K562 (cell line): ENCODE measurements around the gene ASB15. TPM values are rescaled to one million over a fixed set of nuclear protein-coding genes. Genes with fewer than 3 reads are reported as not detected.

Experiments used
- CREB3L1 ChIP-seq: fragments of 450-650 bp; IDR thresholded peaks from 2 replicates; pipeline ENCODE4 v1.6.1; 2014; ENCODE audit warnings: low read depth, mild to moderate bottlenecking, moderate library complexity, borderline replicate concordance
- MAFG ChIP-seq: fragments of 450-650 bp; conservative IDR thresholded peaks from 2 replicates; pipeline ENCODE4 v1.6.1; 2016; ENCODE audit warnings: missing genetic modification characterization, missing compliant biosample characterization
- MEIS2 ChIP-seq: fragments of 450-650 bp; IDR thresholded peaks from 2 replicates; pipeline ENCODE4 v1.6.1; 2014; ENCODE audit warnings: mild to moderate bottlenecking; ENCODE audit not compliant: partially characterized antibody
- ZMIZ1 ChIP-seq, 2 experiments: fragments of 150-350 bp in 1 of 2; IDR thresholded peaks; 2 replicates each; pipeline ENCODE4 v1.6.1; 2012 to 2016; ENCODE audit warnings: low read depth in 2 of 2, low read length in 2 of 2, mild to moderate bottlenecking in 1 of 2, moderate library complexity in 1 of 2
- ZNF318 ChIP-seq, 2 experiments: fragments of 450-650 bp; IDR thresholded peaks; 2 replicates each; pipeline ENCODE4 v1.6.1; 2016; ENCODE audit warnings: mild to moderate bottlenecking in 2 of 2, borderline replicate concordance in 1 of 2, low read depth in 1 of 2, moderate library complexity in 1 of 2
- ZNF766 ChIP-seq: fragments of 200-800 bp; sonication (Bioruptor generic); conservative IDR thresholded peaks from 2 replicates; pipeline ENCODE4 v1.6.1; 2016; ENCODE audit warnings: missing genetic modification characterization, missing compliant biosample characterization
- polyA plus RNA-seq, 8 experiments: library from polyadenylated mRNA; depleted of rRNA in 4 of 8; stranded (reverse) in 5 of 8; unstranded in 3 of 8; fragments of >200 nt; fragmentation: Nextera tagmentation in 2 of 8; fragmentation: Illumina TruSeq in 1 of 8; extraction: Ambion mirVana in 2 of 8; extraction: Trizol in 1 of 8; gene quantifications; 2 replicates each; pipeline versions ENCODE4 v1.2.1 to v1.2.3, GENCODE V29; 2011 to 2014; ENCODE audit warnings: inconsistent platforms in 1 of 8, missing spikeins in 1 of 8
- total RNA-seq, 7 experiments: library from RNA; depleted of rRNA in 6 of 7; stranded (reverse); fragments of >200 nt in 6 of 7; fragmentation: Illumina TruSeq in 2 of 7; extraction: Trizol in 2 of 7; gene quantifications; 2 replicates each; pipeline versions ENCODE4 v1.2.1 to v1.2.3, GENCODE V29; 2011 to 2021; ENCODE audit warnings: low replicate concordance in 1 of 7

ASB15 gene
- total and polyA plus RNA-seq, 9 of the 15 experiments (the other 6 are each of a cell fraction or from before 2014, with no cell fraction given), result 0.03 to 0.14 (median 0.04) TPM; not detected in 3

- no peak for TF ChIP-seq ZNF318 (IDR thresholded peaks at IDR 0.05; ENCODE audit: borderline replicate concordance in 1 of 2, low read depth in 1 of 2)
- peak; percentile 84 for TF ChIP-seq ZNF766 (CRISPR knock-in tag)
- no peak for TF ChIP-seq ZMIZ1 (IDR thresholded peaks at IDR 0.05; ENCODE audit: low read depth in 2 of 2, low read length in 2 of 2)
- TF ChIP-seq MAFG (tag), result no peak
- TF ChIP-seq MEIS2, result peak; percentile 10
- TF ChIP-seq CREB3L1, result no peak
Observed at GRCh38 chr7:123661765-123662164, 60.1 kb downstream of the ASB15 start (continued).
